Left lung (tissue), 10 donors: ENCODE results near the gene SEC24B. TPM values are rescaled to one million over a fixed set of nuclear protein-coding genes. Genes with fewer than 3 reads are reported as not detected.

ENCODE experiments used
- ATAC-seq: fragments of 200-7000 bp; cut with Tn5 transposase; one replicate; pipeline ENCODE4 v1.9.1; 2020; ENCODE audit warnings: moderate library complexity
- DNase-seq, 4 donors: peaks; one replicate each; pipeline ENCODE4 v3.0.0-alpha.2; 2013 to 2020
- H3K27ac ChIP-seq, 2 donors: fragments of 200-600 bp; sonication (generic) in 1 of 2; one replicate each; pipeline versions ENCODE4 v1.5.0 to v1.8.0; 2020 to 2021
- H3K27me3 ChIP-seq, 2 donors: fragments of 200-600 bp; sonication (generic) in 1 of 2; one replicate each; pipeline versions ENCODE4 v1.5.0 to v1.8.0; 2020 to 2021
- H3K36me3 ChIP-seq, 2 donors: fragments of 200-600 bp; sonication (generic) in 1 of 2; one replicate each; pipeline versions ENCODE4 v1.5.0 to v1.8.0; 2020 to 2021
- H3K4me1 ChIP-seq, 2 donors: fragments of 200-600 bp; one replicate each; pipeline ENCODE4 v1.8.0; 2021
- H3K4me3 ChIP-seq, 2 donors: fragments of 200-600 bp; sonication (generic) in 1 of 2; one replicate each; pipeline versions ENCODE4 v1.5.0 to v1.8.0; 2020 to 2021; ENCODE audit warnings: mild to moderate bottlenecking in 1 of 2
- H3K9me3 ChIP-seq, 2 donors: fragments of 200-600 bp; sonication (generic) in 1 of 2; one replicate each; pipeline versions ENCODE4 v1.5.0 to v1.8.0; 2020 to 2021
- CTCF ChIP-seq, 2 donors: fragments of 200-600 bp; sonication (generic) in 1 of 2; IDR thresholded peaks; one replicate each; pipeline versions ENCODE4 v1.5.0 to v1.8.0; 2021; ENCODE audit warnings: antibody characterized with exemption in 2 of 2
- intact Hi-C, 2 donors: fragments of 100-400 bp; cut with DNase I; formaldehyde crosslinking; loops; one replicate each; pipeline versions ENCODE4 v1.11.2 to v1.14.2; 2022
- polyA plus RNA-seq, 6 donors: library from polyadenylated mRNA; unstranded; fragments of 120-200 nt; gene quantifications; one replicate each; pipeline ENCODE4 v1.2.1, GENCODE V29; 2013; ENCODE audit not compliant: insufficient read length in 6 of 6
- total RNA-seq, 2 donors: library from RNA; stranded (reverse); fragmentation: NEBNext Ultra II Directional; extraction: Animal tissue kit (Norgen Biotek cat#: 25700); gene quantifications; one replicate each; pipeline ENCODE4 v1.2.1, GENCODE V29; 2021
- donor health status: DM: no; HTN: yes; CAD: no.
- donor health status: DM: no; HTN: no; CAD: no.

The SEC24B gene
- total and polyA plus RNA-seq, 8 donors, result 27.0 to 42.8 (median 37.2) TPM

DNA sequence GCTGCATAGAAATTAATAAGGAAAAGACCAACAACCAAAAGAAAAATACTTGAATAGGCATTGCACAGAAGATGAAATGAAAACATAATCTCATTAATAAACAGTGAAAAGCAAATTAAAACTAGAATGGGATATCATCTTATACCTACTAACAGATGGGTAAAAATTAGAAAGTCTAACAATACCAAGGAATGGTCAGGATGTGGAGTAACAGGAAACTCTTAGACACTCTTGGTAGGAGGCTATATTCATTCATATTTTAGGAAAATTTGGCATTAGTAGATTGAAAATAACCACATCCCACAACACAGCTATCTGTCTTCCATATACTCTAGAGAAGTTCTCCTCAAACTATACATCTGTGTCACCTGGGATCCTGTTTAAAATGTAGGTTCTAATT is 36.3 kb downstream of the SEC24B start:
- ATAC-seq, result no peak
- intact Hi-C loops, result no loop called here
- Histone ChIP-seq H3K4me1 (peaks cover 0 to 11% of the 10 kb centered on the region in 2 donors), H3K9me3 (no peaks in the 10 kb centered on the region), H3K27me3 (no peaks in the 10 kb centered on the region), H3K4me3 (no peak overlapping the region), H3K36me3 (peaks cover 0 to 22% of the 10 kb centered on the region in 2 donors), H3K27ac (no peak overlapping the region)
- DNase-seq, result no peak
- TF ChIP-seq CTCF (IDR thresholded peaks at IDR 0.05), result no peak

DNA sequence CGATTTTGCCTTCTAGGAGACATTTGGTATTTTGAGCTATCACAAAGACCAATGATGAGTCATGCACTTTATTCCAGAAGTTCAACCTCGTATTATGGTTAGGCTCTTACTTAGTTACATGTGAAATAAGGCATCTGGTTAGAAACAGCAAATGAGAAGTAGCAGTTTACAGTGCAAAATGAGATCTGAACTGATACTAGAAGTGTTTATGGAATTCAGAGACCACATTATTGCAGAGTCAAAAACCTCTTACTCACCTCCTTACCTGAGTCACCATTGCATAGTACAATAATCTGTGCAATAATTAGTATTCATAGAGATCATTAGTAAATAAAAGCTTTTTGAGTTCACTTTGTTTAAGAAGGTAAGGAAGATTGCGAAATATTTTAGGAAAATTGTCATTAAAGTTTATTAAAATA is 38.7 kb downstream of the SEC24B start:
- peaks cover 0 to 11% of the 10 kb centered on the region in 2 donors for H3K4me1 ChIP-seq
- no peak for DNase-seq
- H3K27ac ChIP-seq, result no peak overlapping the region
- H3K27me3 ChIP-seq, result no peaks in the 10 kb centered on the region
- ATAC-seq, result peak; percentile 41
- no peak overlapping the region for H3K4me3 ChIP-seq
- TF ChIP-seq CTCF (IDR thresholded peaks at IDR 0.05), result no peak
- intact Hi-C loops, result no loop called here
- H3K9me3 ChIP-seq, result no peaks in the 10 kb centered on the region
- peaks cover 0 to 16% of the 10 kb centered on the region in 2 donors for H3K36me3 ChIP-seq

GRCh38 chr4:109473824-109474223 is 40.2 kb downstream of the SEC24B start:
- H3K9me3 ChIP-seq, result no peaks in the 10 kb centered on the region
- no peak for DNase-seq
- H3K4me1 ChIP-seq, result peaks cover 0 to 11% of the 10 kb centered on the region in 2 donors
- H3K27ac ChIP-seq, result no peak overlapping the region
- intact Hi-C loops, result no loop called here
- H3K4me3 ChIP-seq, result no peak overlapping the region
- no peak for ATAC-seq
- no peak for TF ChIP-seq CTCF (IDR thresholded peaks at IDR 0.05)
- H3K27me3 ChIP-seq, result no peaks in the 10 kb centered on the region
- peaks cover 0 to 16% of the 10 kb centered on the region in 2 donors for H3K36me3 ChIP-seq

- ATAC-seq (no peak), DNase-seq (no peak)
- Histone ChIP-seq H3K4me1 (no peaks in the 10 kb centered on the region), H3K27ac (no peak overlapping the region), H3K4me3 (no peak overlapping the region), H3K36me3 (peaks cover 0 to 23% of the 10 kb centered on the region in 2 donors), H3K9me3 (no peaks in the 10 kb centered on the region), H3K27me3 (no peaks in the 10 kb centered on the region)
- no peak for TF ChIP-seq CTCF (IDR thresholded peaks at IDR 0.05)
- intact Hi-C loops, result no loop called here
Measured at GRCh38 chr4:109486007-109486406, 52.4 kb downstream of the SEC24B start.

GRCh38 chr4:109494563-109494962 is 60.9 kb downstream of the SEC24B start:
- no peak for ATAC-seq
- no peaks in the 10 kb centered on the region for H3K4me1 ChIP-seq

More at GRCh38 chr4:109494563-109494962, 60.9 kb downstream of the SEC24B start:
- peaks cover 0 to 82% of the 10 kb centered on the region in 2 donors for H3K36me3 ChIP-seq
- H3K27ac ChIP-seq, result no peak overlapping the region
- H3K27me3 ChIP-seq, result no peaks in the 10 kb centered on the region
- no peak for TF ChIP-seq CTCF (IDR thresholded peaks at IDR 0.05)
- no peak for DNase-seq
- intact Hi-C loops, result no loop called here
- H3K4me3 ChIP-seq, result no peak overlapping the region
- no peaks in the 10 kb centered on the region for H3K9me3 ChIP-seq
